Measurements from ENCODE around the gene GALNTL6. TPM values are rescaled to one million over a fixed set of nuclear protein-coding genes. Genes with fewer than 3 reads are reported as not detected.

The GALNTL6 gene
- total RNA-seq, 1 experiment from 2014 or later = not detected

- H3K56ac ChIP-seq (ENCODE audit: insufficient read length, low read depth, low read length) = no peak overlapping the region
- no peak overlapping the region for H3K27ac ChIP-seq (ENCODE audit: insufficient read length, low read depth, low read length)
- no peak for TF ChIP-seq CTCF (conservative IDR thresholded peaks at IDR 0.05)
- no peak overlapping the region for H2BK20ac ChIP-seq (ENCODE audit: low read depth, low read length, poor library complexity, severe bottlenecking)
- H3K4me3 Mint-ChIP-seq = no peak overlapping the region
- no peak overlapping the region for H2BK15ac ChIP-seq (ENCODE audit: low read depth, low read length)
- H3K9ac ChIP-seq (ENCODE audit: extremely low read depth, insufficient read length, low read length) = no peak overlapping the region
- no peak overlapping the region for H4K8ac ChIP-seq (replicated peaks; ENCODE audit: insufficient read length, low read depth, low read length)
- no CpG with 5 or more reads among the region's 3 CpGs for WGBS (ENCODE audit: extremely low coverage, insufficient read length, low lambda C conversion rate)
- H4K5ac ChIP-seq (ENCODE audit: insufficient read length, low read depth, low read length) = no peak overlapping the region
- H2AK5ac ChIP-seq (ENCODE audit: insufficient read length, low read length) = no peak overlapping the region
- no peak overlapping the region for H3K18ac ChIP-seq (ENCODE audit: insufficient read length, low read depth, low read length)
- no peak overlapping the region for H3K4ac ChIP-seq (ENCODE audit: low read depth, low read length)
- H2BK12ac ChIP-seq (ENCODE audit: insufficient read length, low read depth, low read length) = no peak overlapping the region
- no peak overlapping the region for H3K23ac ChIP-seq (ENCODE audit: insufficient read length, low read depth, low read length)
- H3K9me3 Mint-ChIP-seq = peaks cover 7 to 17% of the 10 kb centered on the region in 2 experiments
- no peak overlapping the region for H2BK120ac ChIP-seq (ENCODE audit: low read depth, low read length, poor library complexity, severe bottlenecking)
- H3K36me3 Mint-ChIP-seq (ENCODE audit: insufficient read depth in 1 of 3, low read depth in 3 of 3) = peaks cover 8 to 12% (median 12%) of the 10 kb centered on the region in 3 experiments
- H3K79me2 ChIP-seq (ENCODE audit: insufficient read depth, low read length) = no peaks in the 10 kb centered on the region
- H3K4me1 ChIP-seq (ENCODE audit: insufficient read depth, low read length) = peaks cover 3% of the 10 kb centered on the region; the same call in 1 of the 2 replicates
- no peaks in the 10 kb centered on the region for H4K20me1 ChIP-seq (ENCODE audit: control insufficient read depth, insufficient read depth, insufficient read length)
- H3K4me1 Mint-ChIP-seq = peaks cover 15 to 17% of the 10 kb centered on the region in 2 experiments
- no peak overlapping the region for H3K14ac ChIP-seq (ENCODE audit: insufficient read depth, low read length)
- no peaks in the 10 kb centered on the region for H3K79me1 ChIP-seq (ENCODE audit: insufficient read depth, low read depth, low read length, poor library complexity, severe bottlenecking)
- no peak for DNase-seq
- no peak overlapping the region for H2AFZ ChIP-seq (ENCODE audit: low read length)
- H4K91ac ChIP-seq (ENCODE audit: insufficient read length, low read depth, low read length) = no peak overlapping the region
- H2BK5ac ChIP-seq (ENCODE audit: insufficient read length, low read length) = no peak overlapping the region
- H3K23me2 ChIP-seq (ENCODE audit: insufficient read length, low read depth, low read length, poor library complexity, severe bottlenecking) = no peaks in the 10 kb centered on the region
- H3K9me3 ChIP-seq (ENCODE audit: control insufficient read depth, low read depth, low read length) = no peaks in the 10 kb centered on the region
- H3K4me2 ChIP-seq (ENCODE audit: insufficient read depth, insufficient read length, low read length) = no peak overlapping the region
- no peak overlapping the region for H3T11ph ChIP-seq (ENCODE audit: low read length)
- H3K27me3 ChIP-seq (ENCODE audit: insufficient read depth, low read length) = no peaks in the 10 kb centered on the region
- H3K27ac Mint-ChIP-seq = no peak overlapping the region
- no peaks in the 10 kb centered on the region for H3K27me3 Mint-ChIP-seq (ENCODE audit: low read depth)
Measured at GRCh38 chr4:172989984-172990820, 1177.0 kb downstream of the GALNTL6 start.
